Measurements from ENCODE around the gene COPZ2. TPM values are rescaled to one million over a fixed set of nuclear protein-coding genes. Genes with fewer than 3 reads are reported as not detected.

The COPZ2 gene
- total RNA-seq, 1 experiment from 2014 or later: 1.3 TPM

DNA sequence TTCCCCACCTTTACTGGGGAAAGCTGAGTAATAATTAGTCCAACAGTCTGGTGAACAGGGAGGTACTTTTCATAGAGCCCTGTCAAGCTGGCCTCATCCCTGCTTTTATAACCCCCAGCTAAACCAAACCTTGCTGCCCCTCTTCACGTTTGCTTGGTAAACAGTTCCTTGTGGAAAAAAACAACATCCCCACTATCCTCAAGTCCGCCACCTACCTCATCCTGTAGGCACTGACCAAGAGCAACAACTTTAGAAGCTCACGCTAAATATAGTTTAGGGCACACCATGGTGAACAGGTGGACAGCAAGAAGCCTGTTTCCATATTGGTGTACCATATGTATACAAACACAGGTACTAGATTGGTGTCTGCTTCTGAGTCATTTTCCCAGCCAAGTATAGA is 27.0 kb upstream of the COPZ2 start:
- no peaks in the 10 kb centered on the region for H3K79me2 ChIP-seq (ENCODE audit: low read length)
- no peak for DNase-seq
- no peaks in the 10 kb centered on the region for H3K27me3 ChIP-seq (ENCODE audit: low read length)
- H3K4me3 ChIP-seq (ENCODE audit: low read length): no peak overlapping the region
- peaks cover 69% of the 10 kb centered on the region for H3K36me3 ChIP-seq (ENCODE audit: low read depth, low read length)
- ChIA-PET POLR2A (ENCODE audit: unreplicated experiment) (no interaction called here), CTCF (interaction anchor here (0.7 kb wide), 1 partner anchor 19 kb away, joined by 3 read pairs; no protein-coding TSS in a partner anchor)
- TF ChIP-seq, protein P1, sequence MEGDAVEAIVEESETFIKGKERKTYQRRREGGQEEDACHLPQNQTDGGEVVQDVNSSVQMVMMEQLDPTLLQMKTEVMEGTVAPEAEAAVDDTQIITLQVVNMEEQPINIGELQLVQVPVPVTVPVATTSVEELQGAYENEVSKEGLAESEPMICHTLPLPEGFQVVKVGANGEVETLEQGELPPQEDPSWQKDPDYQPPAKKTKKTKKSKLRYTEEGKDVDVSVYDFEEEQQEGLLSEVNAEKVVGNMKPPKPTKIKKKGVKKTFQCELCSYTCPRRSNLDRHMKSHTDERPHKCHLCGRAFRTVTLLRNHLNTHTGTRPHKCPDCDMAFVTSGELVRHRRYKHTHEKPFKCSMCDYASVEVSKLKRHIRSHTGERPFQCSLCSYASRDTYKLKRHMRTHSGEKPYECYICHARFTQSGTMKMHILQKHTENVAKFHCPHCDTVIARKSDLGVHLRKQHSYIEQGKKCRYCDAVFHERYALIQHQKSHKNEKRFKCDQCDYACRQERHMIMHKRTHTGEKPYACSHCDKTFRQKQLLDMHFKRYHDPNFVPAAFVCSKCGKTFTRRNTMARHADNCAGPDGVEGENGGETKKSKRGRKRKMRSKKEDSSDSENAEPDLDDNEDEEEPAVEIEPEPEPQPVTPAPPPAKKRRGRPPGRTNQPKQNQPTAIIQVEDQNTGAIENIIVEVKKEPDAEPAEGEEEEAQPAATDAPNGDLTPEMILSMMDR (conservative IDR thresholded peaks at IDR 0.05; ENCODE audit: low read depth, low read length): no peak
- TF ChIP-seq EZH2phosphoT487 (IDR thresholded peaks at IDR 0.05; ENCODE audit: borderline replicate concordance, low read length): no peak
- TF ChIP-seq EZH2 (IDR thresholded peaks at IDR 0.05; ENCODE audit: low read length, unreplicated experiment): no peak
- no peak for ATAC-seq
- intact Hi-C loops (cut with micrococcal nuclease): no loop called here
- 0 out of 2 replicates have a peak, but pooled peaks cover 3% of the 10 kb centered on the region for H4K20me1 ChIP-seq (ENCODE audit: low read length)
- peaks cover 7% of the 10 kb centered on the region for H3F3A ChIP-seq (ENCODE audit: low read length, unreplicated experiment)
- BruUV-seq (replicated peaks): no TSS peak
- peaks cover 5% of the 10 kb centered on the region; the same call in 1 of the 2 replicates for H3K4me1 ChIP-seq (ENCODE audit: insufficient read depth, low read length)
- H3K4me2 ChIP-seq (ENCODE audit: low read length): no peak overlapping the region
- H3K9ac ChIP-seq (ENCODE audit: low read length): no peak overlapping the region
- no peaks in the 10 kb centered on the region for H3K9me3 ChIP-seq (ENCODE audit: low read length)
- no peaks in the 10 kb centered on the region for H3K9me2 ChIP-seq (replicated peaks; ENCODE audit: low read length)
- no peak overlapping the region for H2AFZ ChIP-seq (ENCODE audit: low read length)
- no peak overlapping the region for H3K27ac ChIP-seq (ENCODE audit: low read length)

DNA sequence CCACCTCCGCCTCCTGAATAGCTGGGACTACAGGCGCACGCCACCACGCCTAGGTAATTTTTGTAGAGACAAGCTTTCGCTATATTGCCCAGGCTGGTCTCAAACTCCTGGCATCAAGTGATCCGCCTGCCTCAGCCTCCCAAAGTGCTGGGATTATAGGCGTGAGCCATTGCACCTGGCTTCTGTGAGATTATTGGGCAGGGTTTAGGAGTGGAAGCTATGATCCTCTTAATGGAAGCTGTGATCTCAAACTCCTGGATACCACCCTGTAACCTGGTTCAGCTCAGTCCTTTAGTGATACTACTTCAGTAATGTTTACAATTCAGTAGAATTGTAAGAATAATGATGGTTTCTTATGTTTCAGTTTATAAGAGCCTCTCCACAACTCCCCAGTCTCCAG is 24.7 kb upstream of the COPZ2 start:
- no TSS peak for BruUV-seq (replicated peaks)
- Histone ChIP-seq H3K36me3 (ENCODE audit: low read depth, low read length) (peaks cover 80% of the 10 kb centered on the region), H2AFZ (ENCODE audit: low read length) (no peak overlapping the region), H3K4me3 (ENCODE audit: low read length) (no peak overlapping the region), H3K27me3 (ENCODE audit: low read length) (no peaks in the 10 kb centered on the region), H3F3A (ENCODE audit: low read length, unreplicated experiment) (peaks cover 7% of the 10 kb centered on the region), H3K79me2 (ENCODE audit: low read length) (no peaks in the 10 kb centered on the region), H3K9ac (ENCODE audit: low read length) (no peak overlapping the region), H3K4me2 (ENCODE audit: low read length) (no peak overlapping the region), H3K9me2 (replicated peaks; ENCODE audit: low read length) (no peaks in the 10 kb centered on the region), H4K20me1 (ENCODE audit: low read length) (0 out of 2 replicates have a peak, but pooled peaks cover 3% of the 10 kb centered on the region), H3K27ac (ENCODE audit: low read length) (no peak overlapping the region), H3K9me3 (ENCODE audit: low read length) (no peaks in the 10 kb centered on the region), H3K4me1 (ENCODE audit: insufficient read depth, low read length) (no peaks in the 10 kb centered on the region)
- intact Hi-C loops (cut with micrococcal nuclease): no loop called here
- ChIA-PET POLR2A (ENCODE audit: unreplicated experiment) (no interaction called here), CTCF (interaction anchor here (1.2 kb wide), 1 partner anchor 17 kb away, joined by 8 read pairs; no protein-coding TSS in a partner anchor)
- ATAC-seq (no peak), DNase-seq (no peak)
- TF ChIP-seq EZH2 (IDR thresholded peaks at IDR 0.05; ENCODE audit: low read length, unreplicated experiment) (no peak), EZH2phosphoT487 (IDR thresholded peaks at IDR 0.05; ENCODE audit: borderline replicate concordance, low read length) (no peak)
- TF ChIP-seq, protein P1 (conservative IDR thresholded peaks at IDR 0.05; ENCODE audit: low read depth, low read length): no peak

DNA sequence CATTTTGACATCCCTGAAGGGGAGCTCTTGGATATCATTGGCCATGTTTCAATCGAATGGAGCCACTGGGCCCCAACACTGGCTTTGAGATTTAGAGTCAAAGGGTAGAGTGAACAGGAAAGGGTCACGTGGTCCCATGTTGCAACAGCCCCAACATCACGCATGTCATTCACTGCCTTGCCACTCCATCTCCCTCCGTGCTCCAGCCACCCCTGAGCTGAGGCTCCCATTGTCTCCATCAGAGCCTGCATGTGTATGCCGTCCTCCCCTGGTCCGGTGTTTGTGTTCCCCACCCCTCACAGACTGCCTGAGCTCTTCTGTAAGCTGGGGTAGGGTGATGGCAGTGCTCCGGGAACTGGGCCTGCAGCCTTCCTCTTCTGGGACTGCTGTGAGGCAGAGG is 22.7 kb upstream of the COPZ2 start:
- TF ChIP-seq EZH2 (IDR thresholded peaks at IDR 0.05; ENCODE audit: low read length, unreplicated experiment) (no peak), EZH2phosphoT487 (IDR thresholded peaks at IDR 0.05; ENCODE audit: borderline replicate concordance, low read length) (no peak)
- TF ChIP-seq, protein P1 (conservative IDR thresholded peaks at IDR 0.05; ENCODE audit: low read depth, low read length): no peak
- H3K4me3 ChIP-seq (ENCODE audit: low read length): no peak overlapping the region
- no peak overlapping the region for H3K27ac ChIP-seq (ENCODE audit: low read length)
- ChIA-PET CTCF (no interaction called here), POLR2A (ENCODE audit: unreplicated experiment) (no interaction called here)
- H3K9me2 ChIP-seq (replicated peaks; ENCODE audit: low read length): no peaks in the 10 kb centered on the region
- H4K20me1 ChIP-seq (ENCODE audit: low read length): peaks cover 15% of the 10 kb centered on the region; the same call in 1 of the 2 replicates
- no peak overlapping the region for H3K9ac ChIP-seq (ENCODE audit: low read length)
- peaks cover 81% of the 10 kb centered on the region for H3K36me3 ChIP-seq (ENCODE audit: low read depth, low read length)
- intact Hi-C loops (cut with micrococcal nuclease): no loop called here
- no peaks in the 10 kb centered on the region for H3K4me1 ChIP-seq (ENCODE audit: insufficient read depth, low read length)
- H3K4me2 ChIP-seq (ENCODE audit: low read length): no peak overlapping the region
- BruUV-seq (replicated peaks): no TSS peak
- peaks cover 7% of the 10 kb centered on the region for H3F3A ChIP-seq (ENCODE audit: low read length, unreplicated experiment)
- H3K79me2 ChIP-seq (ENCODE audit: low read length): peaks cover 13% of the 10 kb centered on the region
- no peak overlapping the region for H2AFZ ChIP-seq (ENCODE audit: low read length)
- H3K27me3 ChIP-seq (ENCODE audit: low read length): no peaks in the 10 kb centered on the region
- DNase-seq (no peak), ATAC-seq (no peak)
- H3K9me3 ChIP-seq (ENCODE audit: low read length): no peaks in the 10 kb centered on the region
